ENCODE measurements around the gene AMBP.

AMBP gene

DNA sequence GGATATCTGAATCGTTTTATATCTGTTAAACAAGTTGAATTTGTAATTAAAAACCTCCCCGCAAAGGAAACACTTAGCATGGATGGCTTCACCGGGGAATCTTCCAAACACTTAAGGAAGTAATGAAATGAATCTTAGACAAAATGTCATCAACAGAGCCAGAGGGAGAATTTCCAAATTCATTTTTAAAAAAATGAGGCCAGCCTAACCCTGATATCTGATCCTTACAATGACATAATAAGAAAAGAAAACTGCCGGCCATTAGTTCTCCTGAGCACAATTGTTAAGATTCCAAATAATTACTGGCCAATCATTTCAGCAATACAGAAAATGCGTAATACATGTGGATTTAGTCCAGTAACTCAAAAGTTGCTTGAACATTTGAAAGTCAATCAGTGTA lies 27.1 kb upstream of the AMBP start:
- no peak overlapping the region for H3K4me2 ChIP-seq (ENCODE audit: insufficient read depth, low read length)
- H3K79me2 ChIP-seq (ENCODE audit: insufficient read depth, low read length): no peaks in the 10 kb centered on the region
- ATAC-seq (ENCODE audit: insufficient read depth, low read depth): no peak
- H3K9me3 ChIP-seq (ENCODE audit: insufficient read depth, low read length, severe bottlenecking): no peaks in the 10 kb centered on the region
- H3K4me1 ChIP-seq (ENCODE audit: insufficient read depth, low read length): no peaks in the 10 kb centered on the region
- no peaks in the 10 kb centered on the region for H4K20me1 ChIP-seq (ENCODE audit: insufficient read depth, low read length)
- TF ChIP-seq, protein P1, sequence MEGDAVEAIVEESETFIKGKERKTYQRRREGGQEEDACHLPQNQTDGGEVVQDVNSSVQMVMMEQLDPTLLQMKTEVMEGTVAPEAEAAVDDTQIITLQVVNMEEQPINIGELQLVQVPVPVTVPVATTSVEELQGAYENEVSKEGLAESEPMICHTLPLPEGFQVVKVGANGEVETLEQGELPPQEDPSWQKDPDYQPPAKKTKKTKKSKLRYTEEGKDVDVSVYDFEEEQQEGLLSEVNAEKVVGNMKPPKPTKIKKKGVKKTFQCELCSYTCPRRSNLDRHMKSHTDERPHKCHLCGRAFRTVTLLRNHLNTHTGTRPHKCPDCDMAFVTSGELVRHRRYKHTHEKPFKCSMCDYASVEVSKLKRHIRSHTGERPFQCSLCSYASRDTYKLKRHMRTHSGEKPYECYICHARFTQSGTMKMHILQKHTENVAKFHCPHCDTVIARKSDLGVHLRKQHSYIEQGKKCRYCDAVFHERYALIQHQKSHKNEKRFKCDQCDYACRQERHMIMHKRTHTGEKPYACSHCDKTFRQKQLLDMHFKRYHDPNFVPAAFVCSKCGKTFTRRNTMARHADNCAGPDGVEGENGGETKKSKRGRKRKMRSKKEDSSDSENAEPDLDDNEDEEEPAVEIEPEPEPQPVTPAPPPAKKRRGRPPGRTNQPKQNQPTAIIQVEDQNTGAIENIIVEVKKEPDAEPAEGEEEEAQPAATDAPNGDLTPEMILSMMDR (IDR thresholded peaks at IDR 0.05; ENCODE audit: borderline replicate concordance, extremely low read depth, low read length, poor library complexity, severe bottlenecking): no peak
- no peak for TF ChIP-seq EZH2 (IDR thresholded peaks at IDR 0.05; ENCODE audit: borderline replicate concordance, low read depth, low read length, severe bottlenecking)
- no peaks in the 10 kb centered on the region for H3K27me3 ChIP-seq (ENCODE audit: insufficient read depth, low read length, poor library complexity)
- H3K9ac ChIP-seq (ENCODE audit: low read depth, low read length): no peak overlapping the region
- no peak overlapping the region for H3K27ac ChIP-seq (ENCODE audit: low read length)
- no peak for DNase-seq
- H3K4me3 ChIP-seq (ENCODE audit: low read depth in 1 of 2, low read length in 2 of 2): no peak overlapping the region
- no peaks in the 10 kb centered on the region for H3K36me3 ChIP-seq (ENCODE audit: insufficient read depth, low read length)
- no peak overlapping the region for H2AFZ ChIP-seq (ENCODE audit: low read depth, low read length)

DNA sequence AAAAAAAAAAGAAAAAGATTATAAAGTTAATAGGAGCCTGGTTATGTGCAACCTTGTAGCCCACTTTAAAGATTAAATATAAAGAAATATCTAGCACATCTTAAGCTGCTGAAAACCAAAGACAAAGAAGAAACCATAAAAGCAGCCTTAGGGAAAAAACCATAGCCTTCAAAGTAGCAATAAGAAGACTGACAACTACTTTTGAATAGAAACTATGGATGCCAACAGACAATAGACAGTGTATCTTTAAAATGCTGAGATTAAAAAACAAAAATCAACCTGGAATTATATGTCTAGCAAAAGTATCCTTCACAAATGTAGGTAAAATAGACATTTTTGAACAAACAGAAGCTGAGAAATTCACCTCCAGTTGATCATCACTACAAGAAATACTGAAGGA lies 24.4 kb upstream of the AMBP start:
- Histone ChIP-seq H2AFZ (ENCODE audit: low read depth, low read length) (no peak overlapping the region), H3K27me3 (ENCODE audit: insufficient read depth, low read length, poor library complexity) (no peaks in the 10 kb centered on the region), H3K79me2 (ENCODE audit: insufficient read depth, low read length) (no peaks in the 10 kb centered on the region), H4K20me1 (ENCODE audit: insufficient read depth, low read length) (no peaks in the 10 kb centered on the region), H3K4me3 (ENCODE audit: low read depth in 1 of 2, low read length in 2 of 2) (no peak overlapping the region), H3K4me2 (ENCODE audit: insufficient read depth, low read length) (no peak overlapping the region), H3K9ac (ENCODE audit: low read depth, low read length) (no peak overlapping the region), H3K36me3 (ENCODE audit: insufficient read depth, low read length) (no peaks in the 10 kb centered on the region), H3K27ac (ENCODE audit: low read length) (no peak overlapping the region), H3K9me3 (ENCODE audit: insufficient read depth, low read length, severe bottlenecking) (no peaks in the 10 kb centered on the region), H3K4me1 (ENCODE audit: insufficient read depth, low read length) (no peaks in the 10 kb centered on the region)
- no peak for ATAC-seq (ENCODE audit: insufficient read depth, low read depth)
- no peak for TF ChIP-seq EZH2 (IDR thresholded peaks at IDR 0.05; ENCODE audit: borderline replicate concordance, low read depth, low read length, severe bottlenecking)
- DNase-seq: no peak

DNA sequence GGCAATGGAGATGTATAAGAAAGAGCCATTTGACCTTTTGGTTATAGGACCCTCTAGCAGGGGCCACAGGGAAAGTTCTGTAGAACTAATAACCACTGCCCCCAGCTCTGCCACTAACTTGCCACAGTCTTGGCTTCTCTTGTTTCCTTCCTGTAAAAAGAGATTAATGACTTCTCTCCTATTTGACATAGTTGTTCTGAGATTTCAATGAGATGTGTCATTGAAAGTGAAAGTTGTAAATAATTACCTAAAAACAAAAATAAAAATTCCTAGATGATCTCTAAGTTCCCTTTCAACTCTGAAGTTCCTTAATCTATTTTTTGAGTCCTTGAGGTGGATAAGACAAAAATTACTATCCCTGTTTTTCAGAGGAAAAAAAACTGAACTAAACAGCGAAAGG lies 22.4 kb upstream of the AMBP start:
- DNase-seq: no peak
- ATAC-seq (ENCODE audit: insufficient read depth, low read depth): no peak
- Histone ChIP-seq H3K4me1 (ENCODE audit: insufficient read depth, low read length) (no peaks in the 10 kb centered on the region), H4K20me1 (ENCODE audit: insufficient read depth, low read length) (no peaks in the 10 kb centered on the region), H3K36me3 (ENCODE audit: insufficient read depth, low read length) (no peaks in the 10 kb centered on the region), H3K9ac (ENCODE audit: low read depth, low read length) (no peak overlapping the region), H3K27ac (ENCODE audit: low read length) (no peak overlapping the region), H3K4me3 (ENCODE audit: low read depth in 1 of 2, low read length in 2 of 2) (no peak overlapping the region), H3K79me2 (ENCODE audit: insufficient read depth, low read length) (no peaks in the 10 kb centered on the region), H3K27me3 (ENCODE audit: insufficient read depth, low read length, poor library complexity) (no peaks in the 10 kb centered on the region), H3K4me2 (ENCODE audit: insufficient read depth, low read length) (no peak overlapping the region), H2AFZ (ENCODE audit: low read depth, low read length) (no peak overlapping the region), H3K9me3 (ENCODE audit: insufficient read depth, low read length, severe bottlenecking) (no peaks in the 10 kb centered on the region)
- TF ChIP-seq EZH2 (IDR thresholded peaks at IDR 0.05; ENCODE audit: borderline replicate concordance, low read depth, low read length, severe bottlenecking): no peak

DNA sequence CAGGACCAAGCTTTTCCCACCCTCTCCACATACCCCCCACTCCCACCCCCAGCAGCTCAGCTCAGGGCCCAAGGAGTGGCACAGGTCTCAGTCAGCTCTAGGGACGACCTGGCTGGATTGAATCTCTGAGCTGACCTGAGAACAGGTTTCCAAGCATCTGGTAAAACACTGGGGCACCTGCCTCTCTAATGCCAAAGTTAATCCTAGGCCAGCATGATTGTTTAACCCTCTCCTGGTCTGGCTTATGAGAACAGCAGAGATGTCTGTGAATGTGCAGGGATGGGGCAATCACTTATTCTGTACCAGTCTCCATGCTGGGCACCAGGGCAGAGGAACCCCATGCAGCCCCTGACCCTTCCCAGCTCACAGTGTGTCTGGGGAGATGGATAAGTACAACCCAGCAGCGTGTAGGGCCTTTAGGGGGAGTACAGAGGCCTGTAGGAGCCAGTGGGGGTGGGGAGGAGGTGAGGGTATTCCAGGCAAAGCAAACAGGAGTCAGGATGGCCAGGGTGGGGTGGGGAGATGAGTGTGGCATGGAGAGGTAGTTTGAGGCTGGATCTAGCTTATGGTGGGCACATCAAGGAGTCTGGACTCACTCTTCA lies 21.7 kb upstream of the AMBP start:
- Histone ChIP-seq H3K4me1 (ENCODE audit: insufficient read depth, low read length) (no peaks in the 10 kb centered on the region), H3K36me3 (ENCODE audit: insufficient read depth, low read length) (no peaks in the 10 kb centered on the region), H3K4me3 (ENCODE audit: low read depth in 1 of 2, low read length in 2 of 2) (no peak overlapping the region), H3K27ac (ENCODE audit: low read length) (no peak overlapping the region), H3K9ac (ENCODE audit: low read depth, low read length) (no peak overlapping the region), H3K27me3 (ENCODE audit: insufficient read depth, low read length, poor library complexity) (no peaks in the 10 kb centered on the region), H2AFZ (ENCODE audit: low read depth, low read length) (no peak overlapping the region), H3K79me2 (ENCODE audit: insufficient read depth, low read length) (no peaks in the 10 kb centered on the region), H3K9me3 (ENCODE audit: insufficient read depth, low read length, severe bottlenecking) (no peaks in the 10 kb centered on the region), H4K20me1 (ENCODE audit: insufficient read depth, low read length) (no peaks in the 10 kb centered on the region), H3K4me2 (ENCODE audit: insufficient read depth, low read length) (no peak overlapping the region)
- DNase-seq (no peak), ATAC-seq (ENCODE audit: insufficient read depth, low read depth) (no peak)
- TF ChIP-seq, protein P1 (IDR thresholded peaks at IDR 0.05; ENCODE audit: borderline replicate concordance, extremely low read depth, low read length, poor library complexity, severe bottlenecking): no peak
- TF ChIP-seq EZH2 (IDR thresholded peaks at IDR 0.05; ENCODE audit: borderline replicate concordance, low read depth, low read length, severe bottlenecking): no peak

Measured in DND-41 (cell line).